GM18867 (cell line): ENCODE measurements around the gene C2.
"Not testable (repeated sequence)": the region's sequence is repeated elsewhere in the genome, so short reads cannot be mapped to it uniquely, and the experiment has no call there.

Experiments
- ATAC-seq: cut with Tn5 transposase; IDR thresholded peaks from one replicate; pipeline ENCODE4 v1.9.1; 2021; ENCODE audit warnings: mild to moderate bottlenecking, moderate library complexity; ENCODE audit not compliant: unreplicated experiment

C2 gene

DNA sequence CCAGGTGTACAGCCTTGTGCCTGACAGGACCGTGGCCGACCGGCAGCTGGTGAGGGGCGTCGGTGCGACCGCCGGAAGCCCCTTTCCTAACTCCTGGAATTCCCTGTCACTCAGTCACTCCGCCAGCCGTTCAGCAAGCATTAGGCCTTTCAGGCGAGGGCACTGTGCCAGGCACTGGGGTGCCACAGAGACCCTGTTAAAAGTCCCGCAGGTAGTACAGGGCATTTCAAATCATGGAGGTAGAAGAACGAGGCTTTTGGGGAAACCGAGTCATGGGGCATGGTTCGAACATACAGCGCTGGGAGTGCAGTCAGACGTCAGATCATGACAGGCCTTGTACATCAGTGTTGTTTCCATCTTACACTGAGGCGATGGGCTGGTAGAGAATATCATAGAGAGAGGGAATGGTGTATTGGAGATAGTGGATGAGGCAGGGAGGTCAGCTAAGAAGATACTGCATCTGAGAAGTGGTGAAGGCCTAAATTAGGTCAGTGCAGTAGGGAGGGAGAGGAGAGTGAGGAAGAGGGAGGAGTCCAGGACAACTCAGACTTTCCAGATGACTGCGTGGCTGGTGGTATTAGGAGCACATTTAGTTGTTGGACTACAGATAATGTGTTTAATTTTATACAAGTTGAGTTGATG lies 45.3 kb downstream of the C2 start:
- no peak for ATAC-seq

DNA sequence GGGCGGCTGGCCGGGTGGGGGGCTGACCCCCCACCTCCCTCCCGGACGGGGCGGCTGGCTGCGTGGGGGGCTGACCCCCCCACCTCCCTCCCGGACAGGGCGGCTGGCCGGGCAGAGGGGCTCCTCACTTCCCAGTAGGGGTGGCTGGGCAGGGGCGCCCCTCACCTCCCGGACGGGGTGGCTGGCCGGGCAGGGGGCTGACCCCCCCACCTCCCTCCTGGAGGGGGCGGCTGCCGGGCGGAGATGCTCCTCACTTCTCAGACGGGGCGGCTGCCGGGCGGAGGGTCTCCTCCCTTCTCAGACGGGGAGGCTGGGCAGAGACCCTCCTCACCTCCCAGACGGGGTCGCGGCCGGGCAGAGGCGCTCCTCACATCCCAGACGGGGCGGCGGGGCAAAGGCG lies 48.5 kb downstream of the C2 start:
- not testable (repeated sequence) for ATAC-seq

DNA sequence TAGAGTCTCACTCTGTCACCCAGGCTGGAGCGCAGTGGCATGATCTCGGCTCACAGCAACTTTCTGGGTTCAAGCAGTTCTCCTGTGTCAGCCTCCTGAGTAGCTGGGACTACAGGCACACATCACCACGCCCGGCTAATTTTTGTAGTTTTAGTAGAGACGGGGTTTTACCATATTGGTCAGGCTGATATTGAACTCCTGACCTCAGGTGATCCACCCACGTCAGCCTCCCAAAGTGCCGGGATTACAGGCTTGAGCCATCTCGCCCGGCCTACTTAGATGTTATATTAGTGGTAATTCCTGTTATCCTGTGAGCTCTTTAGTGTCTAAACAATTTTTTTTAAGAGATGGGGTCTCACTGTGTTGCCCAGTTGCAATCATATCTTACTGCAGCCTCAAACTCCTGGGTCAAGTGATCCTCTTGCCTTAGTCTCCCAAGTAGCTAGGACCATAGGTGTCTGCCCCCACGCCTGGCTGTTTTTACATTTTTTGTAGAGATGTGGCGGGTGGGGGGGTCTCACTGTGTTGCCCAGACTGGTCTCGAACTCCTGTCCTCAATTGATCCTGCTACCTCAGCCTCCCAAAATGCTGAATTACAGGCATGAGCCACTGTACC lies 50.4 kb downstream of the C2 start:
- no peak for ATAC-seq

DNA sequence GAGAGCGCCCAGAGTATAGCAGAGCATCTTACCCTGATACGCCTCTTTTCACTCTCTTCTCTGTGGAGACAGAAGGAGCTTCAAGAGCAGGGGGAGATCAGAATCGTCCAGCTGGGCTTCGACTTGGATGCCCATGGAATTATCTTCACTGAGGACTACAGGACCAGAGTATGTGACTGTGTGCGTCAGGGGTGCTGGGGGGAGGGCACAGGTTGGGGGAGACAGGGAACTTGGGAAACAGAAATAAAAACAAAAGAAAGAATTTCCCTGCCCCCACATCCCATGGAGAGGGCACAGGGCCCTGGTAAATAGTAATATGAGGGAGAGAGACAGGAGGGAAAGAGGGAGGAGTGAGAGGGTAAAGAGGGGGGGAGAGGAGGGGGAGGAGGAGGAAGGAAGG lies 51.3 kb downstream of the C2 start:
- ATAC-seq: no peak

DNA sequence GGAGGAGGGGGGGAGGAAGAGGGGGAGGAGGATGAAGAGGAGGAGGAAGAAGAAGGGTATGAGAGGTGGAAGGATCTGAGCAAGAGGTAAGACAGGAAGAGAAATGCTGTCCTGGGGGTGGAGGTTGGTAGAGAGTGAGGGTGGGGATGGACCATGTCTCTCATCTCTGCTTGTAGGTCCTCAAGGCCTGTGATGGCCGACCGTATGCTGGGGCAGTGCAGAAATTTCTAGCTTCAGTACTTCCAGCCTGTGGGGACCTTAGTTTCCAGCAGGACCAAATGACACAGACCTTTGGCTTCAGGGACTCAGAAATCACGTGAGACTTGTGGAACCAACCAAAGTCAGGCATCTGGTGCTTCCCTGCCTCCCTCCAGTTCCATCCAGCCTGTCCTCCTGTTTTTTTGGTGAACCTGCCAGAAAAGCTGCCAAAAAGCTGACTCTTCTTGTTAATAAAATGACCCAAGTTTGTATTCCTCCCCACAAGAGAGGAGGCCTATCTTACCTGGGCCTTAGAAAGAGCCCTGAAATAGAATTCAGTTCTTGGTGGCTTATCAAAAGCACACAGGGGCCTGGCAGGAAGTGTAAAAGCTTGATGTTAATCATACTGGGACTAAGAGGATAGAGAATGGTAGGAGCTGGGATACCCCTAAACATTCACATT lies 51.9 kb downstream of the C2 start:
- no peak for ATAC-seq

DNA sequence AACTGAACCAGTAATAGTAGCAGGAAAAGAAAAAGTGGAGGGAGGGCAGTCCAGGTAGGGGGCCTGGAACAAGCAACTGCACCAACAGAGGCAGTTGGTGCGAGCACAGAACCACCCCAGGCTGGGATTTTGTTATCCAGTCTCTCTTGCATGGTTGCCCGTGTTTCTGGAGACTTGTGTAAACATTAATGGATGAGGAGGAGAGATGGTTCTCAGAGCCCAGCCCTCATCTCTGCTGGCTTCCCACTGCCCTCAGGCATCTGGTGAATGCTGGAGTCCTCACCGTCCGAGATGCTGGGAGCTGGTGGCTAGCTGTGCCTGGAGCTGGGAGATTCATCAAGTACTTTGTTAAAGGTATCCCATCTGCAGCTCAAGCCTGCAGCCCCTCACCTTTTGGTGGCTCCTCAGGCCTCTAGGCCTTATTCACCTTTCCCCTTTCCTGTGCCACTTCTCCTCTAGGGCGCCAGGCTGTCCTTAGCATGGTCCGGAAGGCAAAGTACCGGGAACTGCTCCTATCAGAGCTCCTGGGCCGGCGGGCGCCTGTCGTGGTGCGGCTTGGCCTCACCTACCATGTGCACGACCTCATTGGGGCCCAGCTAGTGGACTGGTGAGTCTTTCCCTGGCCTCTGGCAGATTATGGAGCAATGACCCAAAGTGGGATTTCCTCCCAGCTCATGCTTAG lies 52.8 kb downstream of the C2 start:
- not testable (repeated sequence) for ATAC-seq

DNA sequence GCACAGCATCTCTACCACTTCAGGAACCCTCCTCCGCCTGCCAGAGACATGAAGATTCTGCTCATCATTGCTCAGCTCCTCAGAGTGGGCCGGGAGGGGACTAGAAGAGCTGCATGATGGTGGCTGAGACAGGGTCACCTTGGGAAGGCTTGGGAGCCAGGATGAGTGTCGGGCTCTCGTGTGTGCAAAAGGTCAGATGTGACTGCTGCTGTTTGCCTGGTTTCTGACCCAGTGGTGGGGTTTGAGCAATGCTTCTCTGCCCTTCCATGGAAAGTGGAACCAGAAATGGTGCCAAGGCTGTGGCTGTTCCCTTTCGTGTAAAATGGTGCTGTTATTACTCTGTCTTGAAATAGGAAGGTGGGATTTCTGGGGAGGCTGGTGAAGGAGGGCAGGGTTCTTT lies 53.5 kb downstream of the C2 start:
- not testable (repeated sequence) for ATAC-seq

DNA sequence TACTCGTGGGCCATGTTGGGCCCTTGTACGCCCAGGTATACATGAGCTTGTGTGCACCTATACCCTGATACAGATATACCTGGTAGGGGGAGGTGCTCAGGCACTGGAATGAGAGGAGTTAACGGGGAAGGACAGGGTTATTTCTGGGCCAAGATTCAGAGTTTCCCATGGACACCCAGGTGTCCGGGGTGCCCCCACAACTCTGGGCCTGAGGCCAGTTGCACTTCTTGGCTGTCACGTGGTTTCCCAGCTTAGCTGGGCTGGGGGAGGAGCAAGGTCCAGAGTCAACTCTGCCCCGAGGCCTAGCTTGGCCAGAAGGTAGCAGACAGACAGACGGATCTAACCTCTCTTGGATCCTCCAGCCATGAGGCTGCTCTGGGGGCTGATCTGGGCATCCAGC lies 54.2 kb downstream of the C2 start, which contains the start of gene C4A:
Gene C4A, plus strand, starts transcription at position 314 of the 400 bp plus-strand sequence. Its CDS starts 51 bp downstream, at position 365.
- not testable (repeated sequence) for ATAC-seq

DNA sequence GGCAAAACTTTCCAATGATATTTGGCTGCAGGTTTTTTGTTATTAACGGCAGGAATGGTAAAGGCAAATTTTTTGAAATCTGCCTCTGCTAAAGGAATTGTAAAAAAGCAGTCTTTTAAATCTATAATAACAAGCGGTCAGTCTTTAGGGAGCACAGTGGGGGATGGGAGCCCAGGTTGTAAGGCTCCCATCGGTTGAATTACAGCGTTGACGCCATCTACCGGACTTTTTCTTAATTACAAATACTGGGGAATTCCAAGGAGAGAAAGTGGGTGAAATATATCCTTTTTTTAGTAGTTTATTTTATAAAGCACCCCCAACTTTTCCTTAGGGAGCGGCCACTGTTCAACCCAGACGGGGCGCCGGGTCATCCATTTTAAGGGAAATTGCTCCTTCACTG lies 61.8 kb downstream of the C2 start:
- not testable (repeated sequence) for ATAC-seq

DNA sequence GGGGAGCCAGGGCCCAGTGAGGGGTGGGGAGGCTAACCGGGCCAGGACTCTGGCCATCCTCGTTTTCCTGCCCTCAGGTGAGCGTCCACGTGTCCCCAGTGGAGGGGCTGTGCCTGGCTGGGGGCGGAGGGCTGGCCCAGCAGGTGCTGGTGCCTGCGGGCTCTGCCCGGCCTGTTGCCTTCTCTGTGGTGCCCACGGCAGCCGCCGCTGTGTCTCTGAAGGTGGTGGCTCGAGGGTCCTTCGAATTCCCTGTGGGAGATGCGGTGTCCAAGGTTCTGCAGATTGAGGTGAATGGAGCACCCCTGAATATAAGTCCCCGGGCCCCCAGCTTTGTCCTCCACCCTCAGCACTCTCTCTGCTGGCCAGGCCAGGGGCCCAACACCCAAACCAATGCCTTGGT lies 66.9 kb downstream of the C2 start:
- ATAC-seq: not testable (repeated sequence)
